Measurements from ENCODE around the gene OR52R1.
"Not testable (repeated sequence)": the region's sequence is repeated elsewhere in the genome, so short reads cannot be mapped to it uniquely, and the experiment has no call there.

The OR52R1 gene

DNA sequence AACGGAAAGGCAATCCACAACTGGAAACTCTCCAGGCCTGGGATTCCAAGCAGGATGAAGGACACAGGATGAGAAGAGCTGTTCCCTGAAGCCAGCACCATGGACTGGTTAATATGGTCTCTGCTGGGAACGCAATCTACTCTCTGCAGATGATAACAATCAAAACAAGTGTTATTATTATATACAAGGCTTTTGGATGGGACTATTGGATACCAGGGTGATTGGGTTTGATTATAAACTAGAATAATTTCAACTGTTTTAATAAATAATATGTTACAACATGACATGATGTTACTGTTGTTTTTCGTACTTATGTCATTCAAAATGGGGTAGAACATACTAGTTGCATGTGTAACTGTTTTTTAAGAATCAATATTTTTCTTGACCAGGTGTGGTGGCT lies at the start of gene OR52R1:
OR52R1 (minus strand) TSS at position 101 of the 400 bp plus-strand sequence; CDS start at position 101, 0 bp downstream.
- H3K4me3 ChIP-seq (ENCODE audit: low read length), result no peak within 1 kb of the TSS
- H3K4me1 ChIP-seq (ENCODE audit: control insufficient read depth, insufficient read depth, low read length), result no peaks in the 10 kb centered on the region
- H3K27ac ChIP-seq (ENCODE audit: low read depth, low read length), result no peak within 1 kb of the TSS
- no peaks in the 10 kb centered on the region for H3K27me3 ChIP-seq (ENCODE audit: control insufficient read depth, insufficient read depth, low read length)
- no peak within 1 kb of the TSS for H3K9ac ChIP-seq (ENCODE audit: low read length)
- H3K36me3 ChIP-seq (ENCODE audit: control insufficient read depth, insufficient read depth, low read length), result no peaks in the 10 kb centered on the region

DNA sequence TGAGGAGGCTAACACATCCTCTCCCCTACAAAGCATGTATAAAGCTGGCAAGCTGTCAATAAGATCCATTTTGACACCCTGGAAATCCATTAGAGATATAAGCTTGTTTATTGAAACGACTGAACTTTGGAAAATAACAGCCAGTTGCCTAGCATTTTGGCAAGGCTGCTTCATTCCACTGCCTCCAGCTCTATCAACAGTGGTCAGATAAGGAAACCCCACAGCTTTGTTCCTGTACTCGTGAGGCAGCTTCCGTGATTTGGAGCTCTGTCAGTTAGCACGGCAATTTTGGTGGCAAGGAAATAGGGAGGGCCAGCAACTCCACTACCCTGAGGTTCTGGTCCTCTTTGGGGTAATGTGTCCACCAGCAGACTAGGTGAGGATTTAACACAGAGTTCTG lies 46.9 kb upstream of the OR52R1 start:
- Histone ChIP-seq H3K27ac (ENCODE audit: low read depth, low read length) (no peak overlapping the region), H3K27me3 (ENCODE audit: control insufficient read depth, insufficient read depth, low read length) (no peaks in the 10 kb centered on the region), H3K9ac (ENCODE audit: low read length) (no peak overlapping the region), H3K4me3 (ENCODE audit: low read length) (no peak overlapping the region), H3K4me1 (ENCODE audit: control insufficient read depth, insufficient read depth, low read length) (no peaks in the 10 kb centered on the region), H3K36me3 (ENCODE audit: control insufficient read depth, insufficient read depth, low read length) (no peaks in the 10 kb centered on the region)

DNA sequence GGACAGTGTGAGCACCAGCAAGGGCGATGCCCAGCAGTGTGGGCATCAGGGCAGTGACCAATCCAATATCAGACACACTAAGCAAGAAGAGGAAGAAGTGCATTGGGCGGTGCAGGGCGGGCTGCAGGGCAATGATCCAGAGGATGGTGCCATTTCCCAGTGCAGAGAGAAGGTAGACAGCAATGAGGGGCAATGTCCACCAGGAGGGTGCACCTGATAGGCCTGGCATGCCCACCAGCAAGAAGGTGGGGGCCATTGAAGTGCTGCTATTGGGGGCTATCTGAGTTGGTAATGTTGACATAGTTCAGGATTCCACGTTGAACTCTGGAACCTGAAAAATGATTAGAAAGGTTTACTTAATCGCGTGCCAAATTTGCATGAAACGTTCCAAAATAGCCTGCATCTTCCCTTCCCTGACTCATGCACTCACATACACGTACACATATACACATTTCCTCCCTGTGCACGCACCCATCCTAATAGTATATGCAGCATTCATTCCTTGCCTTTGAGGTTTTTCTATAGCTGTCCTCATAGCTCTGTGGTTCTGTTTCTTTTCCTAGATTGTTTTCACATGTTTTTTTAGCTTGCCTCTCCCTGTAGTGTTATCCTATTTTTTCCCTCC lies 44.8 kb upstream of the OR52R1 start, which contains the start of gene OR51S1:
OR51S1 (minus strand) TSS at position 301 of the 625 bp plus-strand sequence; CDS start at position 301, 0 bp downstream.
- no peak within 1 kb of the TSS for H3K27ac ChIP-seq (ENCODE audit: low read depth, low read length)
- no peaks in the 10 kb centered on the region for H3K27me3 ChIP-seq (ENCODE audit: control insufficient read depth, insufficient read depth, low read length)
- no peak within 1 kb of the TSS for H3K9ac ChIP-seq (ENCODE audit: low read length)
- H3K4me3 ChIP-seq (ENCODE audit: low read length), result no peak within 1 kb of the TSS
- H3K36me3 ChIP-seq (ENCODE audit: control insufficient read depth, insufficient read depth, low read length), result no peaks in the 10 kb centered on the region
- H3K4me1 ChIP-seq (ENCODE audit: control insufficient read depth, insufficient read depth, low read length), result no peaks in the 10 kb centered on the region

DNA sequence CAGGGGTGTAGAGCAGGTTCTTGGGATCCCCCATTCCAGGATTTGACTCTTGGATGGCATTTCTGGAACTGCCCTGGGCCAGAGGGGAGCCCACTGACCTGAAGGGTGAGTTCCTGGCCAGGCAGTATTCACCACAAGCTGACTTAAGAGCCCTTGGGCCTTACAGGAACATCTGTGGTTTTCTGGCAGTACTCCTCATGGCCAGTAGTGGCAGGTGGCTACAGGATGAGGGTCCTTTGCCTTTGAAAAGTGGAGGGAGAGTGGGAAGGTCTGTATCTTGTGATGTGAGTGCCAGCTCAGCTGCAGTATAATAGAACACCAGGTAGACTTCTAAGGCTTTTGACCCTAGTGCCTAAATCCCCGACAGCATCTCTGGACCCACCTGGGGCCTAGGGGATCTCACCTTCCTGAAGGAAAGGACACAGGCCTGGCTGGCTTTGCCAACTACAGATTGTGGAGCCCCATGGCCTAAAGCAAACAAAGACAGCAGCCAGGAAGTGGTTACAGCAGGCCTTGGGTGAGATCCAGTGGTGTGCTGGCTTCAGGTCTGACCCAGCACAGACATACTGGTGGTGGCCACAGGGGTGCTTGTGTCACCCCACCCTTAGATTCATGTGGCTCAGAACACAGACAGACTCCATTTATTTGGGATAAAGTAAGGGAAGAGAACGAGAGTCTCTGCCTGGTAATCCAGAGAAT lies 35.8 kb upstream of the OR52R1 start:
- Histone ChIP-seq H3K4me1 (ENCODE audit: control insufficient read depth, insufficient read depth, low read length) (no peaks in the 10 kb centered on the region), H3K4me3 (ENCODE audit: low read length) (no peak overlapping the region)

DNA sequence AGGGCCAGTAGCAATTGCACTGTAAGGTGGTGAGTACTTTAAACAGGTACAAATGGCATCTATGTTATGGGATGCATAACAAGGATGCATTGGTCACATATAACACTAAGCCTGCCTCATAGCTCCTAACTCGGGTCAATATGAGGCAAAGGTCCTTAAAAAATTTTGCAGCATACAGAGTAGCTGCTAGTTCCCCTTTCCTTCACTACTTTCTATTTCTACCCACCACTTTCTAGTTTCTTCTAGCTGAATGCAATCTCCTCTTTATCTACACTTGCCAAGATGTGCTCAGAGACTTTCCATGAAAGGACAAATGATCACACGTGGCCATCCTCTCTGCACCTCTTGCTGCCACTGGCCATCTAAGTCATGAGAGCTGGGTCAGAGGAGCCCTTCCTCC lies 26.7 kb upstream of the OR52R1 start:
- H3K36me3 ChIP-seq (ENCODE audit: control insufficient read depth, insufficient read depth, low read length), result no peaks in the 10 kb centered on the region
- H3K4me3 ChIP-seq (ENCODE audit: low read length), result no peak overlapping the region
- no peak overlapping the region for H3K27ac ChIP-seq (ENCODE audit: low read depth, low read length)
- no peaks in the 10 kb centered on the region for H3K4me1 ChIP-seq (ENCODE audit: control insufficient read depth, insufficient read depth, low read length)
- H3K27me3 ChIP-seq (ENCODE audit: control insufficient read depth, insufficient read depth, low read length), result no peaks in the 10 kb centered on the region
- no peak overlapping the region for H3K9ac ChIP-seq (ENCODE audit: low read length)

More for the DNA sequence above, 35.8 kb upstream of the OR52R1 start:
- H3K27ac ChIP-seq (ENCODE audit: low read depth, low read length), result no peak overlapping the region
- no peaks in the 10 kb centered on the region for H3K36me3 ChIP-seq (ENCODE audit: control insufficient read depth, insufficient read depth, low read length)
- H3K27me3 ChIP-seq (ENCODE audit: control insufficient read depth, insufficient read depth, low read length), result no peaks in the 10 kb centered on the region
- H3K9ac ChIP-seq (ENCODE audit: low read length), result no peak overlapping the region

DNA sequence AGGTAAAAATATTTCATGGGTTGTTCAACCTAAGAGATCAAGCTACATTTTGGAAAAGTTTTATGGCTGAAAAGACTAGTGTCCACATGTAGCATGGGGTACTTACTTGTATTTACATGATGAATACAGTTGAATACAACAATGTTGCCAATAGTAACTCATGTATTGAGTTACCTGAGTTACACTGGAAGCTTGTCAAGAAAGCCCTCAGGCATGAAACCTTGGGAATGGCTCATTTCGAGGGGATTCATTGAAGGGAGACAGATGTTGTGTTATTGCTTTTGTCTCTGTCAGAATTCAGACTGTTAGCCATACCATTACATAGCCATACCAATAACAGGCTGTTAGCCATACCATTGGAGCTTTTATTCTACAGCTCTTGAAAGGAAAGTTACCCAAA lies 26.2 kb upstream of the OR52R1 start:
- Histone ChIP-seq H3K36me3 (ENCODE audit: control insufficient read depth, insufficient read depth, low read length) (no peaks in the 10 kb centered on the region), H3K4me1 (ENCODE audit: control insufficient read depth, insufficient read depth, low read length) (no peaks in the 10 kb centered on the region), H3K4me3 (ENCODE audit: low read length) (no peak overlapping the region), H3K27me3 (ENCODE audit: control insufficient read depth, insufficient read depth, low read length) (no peaks in the 10 kb centered on the region), H3K27ac (ENCODE audit: low read depth, low read length) (no peak overlapping the region), H3K9ac (ENCODE audit: low read length) (no peak overlapping the region)

DNA sequence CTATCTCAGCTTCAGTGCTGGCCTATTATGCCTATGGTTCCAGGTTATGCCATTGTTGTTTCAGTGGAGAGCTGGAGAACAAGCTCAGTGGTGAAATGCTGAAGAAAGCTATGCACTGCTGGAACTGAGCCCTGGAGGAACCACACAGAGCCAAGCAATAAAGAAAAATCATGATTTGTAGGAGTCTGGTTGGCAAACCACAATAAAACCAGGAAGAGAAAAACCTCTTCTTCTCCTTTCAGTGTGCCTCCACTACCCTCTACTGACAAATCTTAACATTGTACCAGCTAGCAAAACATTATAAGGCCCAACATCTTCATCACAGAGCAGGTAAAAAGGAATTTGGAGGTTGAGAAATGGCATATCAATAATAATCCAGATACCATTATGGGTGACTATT lies 22.2 kb upstream of the OR52R1 start:
- no peak overlapping the region for H3K27ac ChIP-seq (ENCODE audit: low read depth, low read length)
- no peaks in the 10 kb centered on the region for H3K4me1 ChIP-seq (ENCODE audit: control insufficient read depth, insufficient read depth, low read length)
- H3K9ac ChIP-seq (ENCODE audit: low read length), result no peak overlapping the region
- no peak overlapping the region for H3K4me3 ChIP-seq (ENCODE audit: low read length)
- no peaks in the 10 kb centered on the region for H3K36me3 ChIP-seq (ENCODE audit: control insufficient read depth, insufficient read depth, low read length)
- no peaks in the 10 kb centered on the region for H3K27me3 ChIP-seq (ENCODE audit: control insufficient read depth, insufficient read depth, low read length)

DNA sequence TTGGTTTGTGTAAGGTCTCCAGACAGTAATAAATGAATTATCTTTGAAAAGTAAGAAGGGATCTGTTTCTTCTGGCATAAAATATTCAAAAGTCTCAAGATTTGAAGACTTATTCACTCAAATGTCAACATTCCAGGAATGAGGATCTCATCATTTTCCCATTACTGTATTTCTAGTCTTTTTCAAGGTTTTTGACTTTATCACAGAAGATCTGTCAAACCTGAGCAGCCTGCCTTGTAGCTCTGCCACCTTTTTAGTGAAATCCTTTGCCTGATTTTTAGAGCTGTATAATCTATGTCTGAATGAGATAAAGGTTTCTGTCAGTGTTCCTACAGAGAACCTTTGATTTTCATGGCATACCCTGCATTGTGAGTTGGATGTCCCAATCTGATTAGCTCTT lies 21.0 kb upstream of the OR52R1 start:
- Histone ChIP-seq H3K9ac (ENCODE audit: low read length) (no peak overlapping the region), H3K27ac (ENCODE audit: low read depth, low read length) (no peak overlapping the region), H3K4me3 (ENCODE audit: low read length) (no peak overlapping the region), H3K27me3 (ENCODE audit: control insufficient read depth, insufficient read depth, low read length) (no peaks in the 10 kb centered on the region), H3K4me1 (ENCODE audit: control insufficient read depth, insufficient read depth, low read length) (no peaks in the 10 kb centered on the region), H3K36me3 (ENCODE audit: control insufficient read depth, insufficient read depth, low read length) (no peaks in the 10 kb centered on the region)

DNA sequence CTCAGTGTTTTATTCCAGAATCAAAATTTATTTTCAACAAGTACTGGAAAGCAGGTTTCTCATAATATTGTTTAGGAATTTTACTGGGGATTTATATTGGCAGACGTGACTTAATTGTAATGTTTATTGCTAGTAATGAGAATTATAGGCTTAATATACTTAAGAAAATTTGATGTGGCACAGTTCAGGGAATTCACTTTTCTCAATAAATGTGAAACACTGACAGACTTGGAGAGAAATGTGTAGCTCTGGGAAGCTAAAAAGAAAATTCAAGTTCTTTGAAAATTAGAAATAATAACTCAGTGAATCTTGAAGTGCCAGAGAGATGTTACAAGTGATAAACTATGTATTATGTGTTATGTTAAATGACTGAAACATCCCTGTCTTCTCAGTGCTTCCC lies 16.8 kb upstream of the OR52R1 start, which contains the start of gene OR51F2:
OR51F2 (plus strand) TSS at position 301 of the 400 bp plus-strand sequence. CDS start 101 bp downstream, outside the sequence.
- no peak within 1 kb of the TSS for H3K27ac ChIP-seq (ENCODE audit: low read depth, low read length)
- no peak within 1 kb of the TSS for H3K9ac ChIP-seq (ENCODE audit: low read length)
- no peak within 1 kb of the TSS for H3K4me3 ChIP-seq (ENCODE audit: low read length)
- H3K4me1 ChIP-seq (ENCODE audit: control insufficient read depth, insufficient read depth, low read length), result no peaks in the 10 kb centered on the region
- H3K36me3 ChIP-seq (ENCODE audit: control insufficient read depth, insufficient read depth, low read length), result no peaks in the 10 kb centered on the region
- no peaks in the 10 kb centered on the region for H3K27me3 ChIP-seq (ENCODE audit: control insufficient read depth, insufficient read depth, low read length)

DNA sequence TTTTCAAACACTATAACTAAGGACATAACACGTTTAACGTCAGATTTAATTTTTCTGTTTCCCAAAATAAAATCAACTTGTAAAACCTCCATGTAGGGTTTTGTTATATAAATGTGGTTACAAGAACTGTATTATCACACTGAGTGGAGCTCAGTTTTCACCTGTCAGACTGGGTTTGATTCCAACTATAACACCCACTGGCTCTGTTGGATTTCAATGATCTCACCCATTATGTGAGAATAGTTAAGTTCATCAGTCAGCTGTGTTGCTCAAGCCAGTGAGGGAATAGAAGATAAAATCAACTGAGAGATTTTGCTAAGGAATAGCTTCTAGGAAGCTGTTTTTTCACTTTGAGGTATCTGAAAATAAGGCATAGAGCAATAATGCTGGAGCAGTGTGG lies 5.1 kb upstream of the OR52R1 start:
- H3K4me1 ChIP-seq (ENCODE audit: control insufficient read depth, insufficient read depth, low read length), result no peaks in the 10 kb centered on the region
- H3K9ac ChIP-seq (ENCODE audit: low read length), result no peak overlapping the region
- no peaks in the 10 kb centered on the region for H3K36me3 ChIP-seq (ENCODE audit: control insufficient read depth, insufficient read depth, low read length)
- no peaks in the 10 kb centered on the region for H3K27me3 ChIP-seq (ENCODE audit: control insufficient read depth, insufficient read depth, low read length)
- no peak overlapping the region for H3K4me3 ChIP-seq (ENCODE audit: low read length)
- no peak overlapping the region for H3K27ac ChIP-seq (ENCODE audit: low read depth, low read length)

DNA sequence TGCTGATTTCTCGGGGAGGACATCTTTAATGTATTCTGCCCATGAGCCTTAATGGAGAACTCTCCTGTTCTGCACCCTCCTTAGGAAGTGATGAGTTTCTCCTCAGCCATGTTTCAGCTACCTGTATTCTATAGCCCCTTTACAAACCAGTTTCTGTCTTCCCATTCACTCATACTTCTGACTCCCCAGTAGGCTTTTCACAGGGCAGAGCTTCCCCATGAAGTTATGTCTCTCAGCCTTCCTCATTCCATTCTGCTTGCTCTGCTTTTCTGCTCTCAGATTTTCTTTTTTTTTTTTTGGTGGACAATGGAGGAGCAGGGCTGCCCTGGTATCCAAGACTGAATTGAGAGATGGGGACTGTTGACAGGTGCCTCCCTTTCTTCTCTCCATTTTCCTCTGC lies 4.3 kb upstream of the OR52R1 start:
- Histone ChIP-seq H3K27ac (ENCODE audit: low read depth, low read length) (no peak overlapping the region), H3K27me3 (ENCODE audit: control insufficient read depth, insufficient read depth, low read length) (no peaks in the 10 kb centered on the region), H3K36me3 (ENCODE audit: control insufficient read depth, insufficient read depth, low read length) (no peaks in the 10 kb centered on the region)

DNA sequence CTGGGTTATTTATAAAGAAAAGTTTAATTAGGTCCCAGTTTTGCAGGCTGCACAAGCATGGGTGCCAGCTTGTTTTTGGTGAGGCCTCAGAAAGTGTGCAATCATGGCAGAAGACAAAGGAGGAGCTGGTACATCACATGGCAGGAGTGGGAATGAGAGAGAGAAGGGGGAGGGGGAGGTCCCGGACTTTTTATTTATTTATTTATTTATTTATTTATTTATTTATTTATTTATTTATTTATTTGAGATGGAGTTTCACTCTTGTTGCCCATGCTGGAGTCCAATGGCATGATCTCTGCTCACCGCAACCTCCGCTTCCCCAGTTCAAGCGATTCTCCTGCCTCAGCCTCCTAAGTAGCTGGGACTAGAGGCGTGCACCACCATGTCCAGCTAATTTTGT lies 2.9 kb downstream of the OR52R1 start:
- not testable (repeated sequence) for H3K4me1 ChIP-seq (ENCODE audit: control insufficient read depth, insufficient read depth, low read length); H3K27ac ChIP-seq (ENCODE audit: low read depth, low read length); H3K4me3 ChIP-seq (ENCODE audit: low read length); H3K27me3 ChIP-seq (ENCODE audit: control insufficient read depth, insufficient read depth, low read length); H3K36me3 ChIP-seq (ENCODE audit: control insufficient read depth, insufficient read depth, low read length); H3K9ac ChIP-seq (ENCODE audit: low read length)

More for the DNA sequence above, 4.3 kb upstream of the OR52R1 start:
- H3K4me1 ChIP-seq (ENCODE audit: control insufficient read depth, insufficient read depth, low read length), result no peaks in the 10 kb centered on the region
- no peak overlapping the region for H3K4me3 ChIP-seq (ENCODE audit: low read length)
- no peak overlapping the region for H3K9ac ChIP-seq (ENCODE audit: low read length)
